ENCODE data around the gene KCNJ14.

The KCNJ14 gene

GRCh38 chr19:48455171-48455907 lies at the start of gene KCNJ14:
KCNJ14 (plus strand) TSS chr19:48455574; CDS start chr19:48461725, 6,151 bp downstream.
- no peak for DNase-seq

GRCh38 chr19:48405850-48406249 lies 49.5 kb upstream of the KCNJ14 start:
- DNase-seq, result no peak

- DNase-seq, result no peak
These were observed 41.3 kb upstream of the KCNJ14 start for GRCh38 chr19:48413879-48414587.

GRCh38 chr19:48415395-48415794 lies 40.0 kb upstream of the KCNJ14 start:
- DNase-seq, result no peak

GRCh38 chr19:48415806-48416221 lies 39.6 kb upstream of the KCNJ14 start:
- DNase-seq, result no peak

GRCh38 chr19:48417421-48417820 lies 38.0 kb upstream of the KCNJ14 start:
- no peak for DNase-seq

GRCh38 chr19:48418317-48419064 lies 36.9 kb upstream of the KCNJ14 start:
- DNase-seq, result no peak

- DNase-seq, result no peak
These were observed 36.0 kb upstream of the KCNJ14 start for GRCh38 chr19:48419158-48419920.

- DNase-seq, result no peak
These were observed 33.8 kb upstream of the KCNJ14 start for GRCh38 chr19:48421548-48421947.

GRCh38 chr19:48424694-48425219 lies 30.6 kb upstream of the KCNJ14 start:
- peak; percentile 52 for DNase-seq

- no peak for DNase-seq
These were observed 26.7 kb upstream of the KCNJ14 start for GRCh38 chr19:48428670-48429069.

- no peak for DNase-seq
These were observed 22.0 kb upstream of the KCNJ14 start for GRCh38 chr19:48433337-48433736.

- DNase-seq, result no peak
These were observed 18.8 kb upstream of the KCNJ14 start for GRCh38 chr19:48436586-48436985.

GRCh38 chr19:48441360-48442050 lies 13.9 kb upstream of the KCNJ14 start:
- DNase-seq, result no peak

- no peak for DNase-seq
These were observed 13.0 kb upstream of the KCNJ14 start for GRCh38 chr19:48442116-48443035.

GRCh38 chr19:48443256-48443655 lies 12.1 kb upstream of the KCNJ14 start:
- DNase-seq, result no peak

- no peak for DNase-seq
These were observed 11.6 kb upstream of the KCNJ14 start for GRCh38 chr19:48443731-48444128.

GRCh38 chr19:48444129-48444935 lies 11.0 kb upstream of the KCNJ14 start:
- DNase-seq, result no peak

- DNase-seq, result no peak
These were observed 10.5 kb upstream of the KCNJ14 start for GRCh38 chr19:48444936-48445200.

- DNase-seq, result peak; percentile 93
These were observed 10.1 kb upstream of the KCNJ14 start for GRCh38 chr19:48445256-48445605.

All from kidney glomerular epithelial cell (primary cell).